Measurements from ENCODE around the gene CCDC90B. TPM values are rescaled to one million over a fixed set of nuclear protein-coding genes. Genes with fewer than 3 reads are reported as not detected.

Gene CCDC90B
- total and polyA plus RNA-seq, 2 of the 13 experiments (the other 11 are each of a cell fraction or from before 2014, with no cell fraction given) = 17.1 to 46.1 TPM

DNA sequence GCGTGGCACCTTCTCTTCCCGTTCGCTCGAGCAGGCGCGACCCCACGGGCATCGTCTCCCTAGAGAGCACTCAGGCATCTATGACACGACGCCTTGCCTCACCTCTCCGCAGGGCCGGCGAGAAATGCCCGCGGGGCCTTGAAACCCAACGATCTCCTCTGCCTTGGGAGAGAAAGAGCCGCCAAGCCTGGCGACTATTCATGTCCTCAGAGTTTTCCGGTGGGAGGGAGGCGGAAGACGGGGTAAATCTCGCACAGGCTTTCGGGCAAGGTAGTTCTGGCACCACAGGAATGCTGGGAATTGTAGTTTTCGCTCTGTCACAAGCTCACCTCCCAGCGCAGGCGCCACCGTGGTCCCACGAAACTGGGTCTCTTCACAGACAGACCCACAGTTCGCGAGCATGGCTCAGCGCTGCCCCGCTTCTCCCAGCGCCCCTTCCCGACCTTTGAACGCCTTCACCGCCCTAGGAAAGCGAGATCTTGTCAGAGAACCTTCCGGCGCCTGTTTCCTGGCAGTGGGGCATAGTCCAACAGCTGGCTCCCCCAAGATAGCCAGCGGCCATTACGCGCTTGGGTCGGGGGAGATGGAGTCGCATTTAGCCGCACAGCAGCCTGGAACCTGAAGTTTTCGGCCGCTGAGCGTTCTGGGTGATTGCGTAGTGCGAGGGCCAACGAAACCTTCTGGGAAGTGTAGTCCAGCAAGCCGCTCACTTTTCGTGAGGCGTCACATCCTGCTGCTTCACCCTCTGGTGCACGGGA, at the start of gene CCDC90B (continued):
- TF ChIP-seq, protein P1, sequence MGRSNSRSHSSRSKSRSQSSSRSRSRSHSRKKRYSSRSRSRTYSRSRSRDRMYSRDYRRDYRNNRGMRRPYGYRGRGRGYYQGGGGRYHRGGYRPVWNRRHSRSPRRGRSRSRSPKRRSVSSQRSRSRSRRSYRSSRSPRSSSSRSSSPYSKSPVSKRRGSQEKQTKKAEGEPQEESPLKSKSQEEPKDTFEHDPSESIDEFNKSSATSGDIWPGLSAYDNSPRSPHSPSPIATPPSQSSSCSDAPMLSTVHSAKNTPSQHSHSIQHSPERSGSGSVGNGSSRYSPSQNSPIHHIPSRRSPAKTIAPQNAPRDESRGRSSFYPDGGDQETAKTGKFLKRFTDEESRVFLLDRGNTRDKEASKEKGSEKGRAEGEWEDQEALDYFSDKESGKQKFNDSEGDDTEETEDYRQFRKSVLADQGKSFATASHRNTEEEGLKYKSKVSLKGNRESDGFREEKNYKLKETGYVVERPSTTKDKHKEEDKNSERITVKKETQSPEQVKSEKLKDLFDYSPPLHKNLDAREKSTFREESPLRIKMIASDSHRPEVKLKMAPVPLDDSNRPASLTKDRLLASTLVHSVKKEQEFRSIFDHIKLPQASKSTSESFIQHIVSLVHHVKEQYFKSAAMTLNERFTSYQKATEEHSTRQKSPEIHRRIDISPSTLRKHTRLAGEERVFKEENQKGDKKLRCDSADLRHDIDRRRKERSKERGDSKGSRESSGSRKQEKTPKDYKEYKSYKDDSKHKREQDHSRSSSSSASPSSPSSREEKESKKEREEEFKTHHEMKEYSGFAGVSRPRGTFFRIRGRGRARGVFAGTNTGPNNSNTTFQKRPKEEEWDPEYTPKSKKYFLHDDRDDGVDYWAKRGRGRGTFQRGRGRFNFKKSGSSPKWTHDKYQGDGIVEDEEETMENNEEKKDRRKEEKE (IDR thresholded peaks at IDR 0.05) = no peak
- TF ChIP-seq ZNF552 (CRISPR knock-in tag; IDR thresholded peaks at IDR 0.05; ENCODE audit: borderline replicate concordance) (peak; percentile 82; the same call in 1 of the 2 replicates), ISL2 (CRISPR knock-in tag; IDR thresholded peaks at IDR 0.05) (no peak), ZNF282 (IDR thresholded peaks at IDR 0.05; ENCODE audit: partially characterized antibody) (no peak), NR2F1 (CRISPR knock-in tag; IDR thresholded peaks at IDR 0.05) (no peak; a peak in 1 of 4 replicates), ZNF850 (CRISPR knock-in tag; conservative IDR thresholded peaks at IDR 0.05) (no peak), GATAD1 (CRISPR knock-in tag; IDR thresholded peaks at IDR 0.05) (peak; percentile 85), HOXD1 (CRISPR knock-in tag; IDR thresholded peaks at IDR 0.05) (peak; percentile 33), ZNF101 (CRISPR knock-in tag; IDR thresholded peaks at IDR 0.05; ENCODE audit: borderline replicate concordance, low read depth) (no peak), KLF11 (CRISPR knock-in tag; IDR thresholded peaks at IDR 0.05) (0 out of 2 replicates have a peak, but pooled peaks have one; percentile 71), ZNF343 (CRISPR knock-in tag; IDR thresholded peaks at IDR 0.05) (0 out of 2 replicates have a peak, but pooled peaks have one; percentile 69), SMAD3 (CRISPR knock-in tag; IDR thresholded peaks at IDR 0.05) (no peak; the same call in 1 of the 2 replicates), NFKB2 (CRISPR knock-in tag; IDR thresholded peaks at IDR 0.05; ENCODE audit: borderline replicate concordance) (peak; percentile 90; the same call in 1 of the 2 replicates), TCF12 (IDR thresholded peaks at IDR 0.05) (no peak), TCF12 (CRISPR knock-in tag; IDR thresholded peaks at IDR 0.05) (no peak), RFXANK (CRISPR knock-in tag; IDR thresholded peaks at IDR 0.05) (no peak; the same call in none of the 2 replicates), ZNF234 (CRISPR knock-in tag; conservative IDR thresholded peaks at IDR 0.05) (no peak; the same call in 1 of the 2 replicates), ZNF570 (CRISPR knock-in tag; IDR thresholded peaks at IDR 0.05; ENCODE audit: borderline replicate concordance) (no peak)
- TF ChIP-seq, protein P2, sequence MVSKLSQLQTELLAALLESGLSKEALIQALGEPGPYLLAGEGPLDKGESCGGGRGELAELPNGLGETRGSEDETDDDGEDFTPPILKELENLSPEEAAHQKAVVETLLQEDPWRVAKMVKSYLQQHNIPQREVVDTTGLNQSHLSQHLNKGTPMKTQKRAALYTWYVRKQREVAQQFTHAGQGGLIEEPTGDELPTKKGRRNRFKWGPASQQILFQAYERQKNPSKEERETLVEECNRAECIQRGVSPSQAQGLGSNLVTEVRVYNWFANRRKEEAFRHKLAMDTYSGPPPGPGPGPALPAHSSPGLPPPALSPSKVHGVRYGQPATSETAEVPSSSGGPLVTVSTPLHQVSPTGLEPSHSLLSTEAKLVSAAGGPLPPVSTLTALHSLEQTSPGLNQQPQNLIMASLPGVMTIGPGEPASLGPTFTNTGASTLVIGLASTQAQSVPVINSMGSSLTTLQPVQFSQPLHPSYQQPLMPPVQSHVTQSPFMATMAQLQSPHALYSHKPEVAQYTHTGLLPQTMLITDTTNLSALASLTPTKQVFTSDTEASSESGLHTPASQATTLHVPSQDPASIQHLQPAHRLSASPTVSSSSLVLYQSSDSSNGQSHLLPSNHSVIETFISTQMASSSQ (IDR thresholded peaks at IDR 0.05; ENCODE audit: low read depth) = 0 out of 2 replicates have a peak, but pooled peaks have one; percentile 19
- TF ChIP-seq, protein P2 (CRISPR knock-in tag; IDR thresholded peaks at IDR 0.05; ENCODE audit: borderline replicate concordance) = peak; percentile 77; the same call in 1 of the 2 replicates
- TF ChIP-seq, protein P3, sequence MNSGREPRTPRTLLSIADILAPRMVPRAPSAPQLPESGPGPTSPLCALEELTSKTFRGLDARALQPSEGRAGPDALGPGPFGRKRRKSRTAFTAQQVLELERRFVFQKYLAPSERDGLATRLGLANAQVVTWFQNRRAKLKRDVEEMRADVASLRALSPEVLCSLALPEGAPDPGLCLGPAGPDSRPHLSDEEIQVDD (CRISPR knock-in tag; IDR thresholded peaks at IDR 0.05; ENCODE audit: borderline replicate concordance) = 0 out of 2 replicates have a peak, but pooled peaks have one; percentile 33
- TF ChIP-seq, protein P4, sequence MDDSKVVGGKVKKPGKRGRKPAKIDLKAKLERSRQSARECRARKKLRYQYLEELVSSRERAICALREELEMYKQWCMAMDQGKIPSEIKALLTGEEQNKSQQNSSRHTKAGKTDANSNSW (CRISPR knock-in tag; IDR thresholded peaks at IDR 0.05; ENCODE audit: borderline replicate concordance) = no peak

Data from HepG2 (cell line).